ENCODE data around the gene CACNA1F.

CACNA1F gene

DNA sequence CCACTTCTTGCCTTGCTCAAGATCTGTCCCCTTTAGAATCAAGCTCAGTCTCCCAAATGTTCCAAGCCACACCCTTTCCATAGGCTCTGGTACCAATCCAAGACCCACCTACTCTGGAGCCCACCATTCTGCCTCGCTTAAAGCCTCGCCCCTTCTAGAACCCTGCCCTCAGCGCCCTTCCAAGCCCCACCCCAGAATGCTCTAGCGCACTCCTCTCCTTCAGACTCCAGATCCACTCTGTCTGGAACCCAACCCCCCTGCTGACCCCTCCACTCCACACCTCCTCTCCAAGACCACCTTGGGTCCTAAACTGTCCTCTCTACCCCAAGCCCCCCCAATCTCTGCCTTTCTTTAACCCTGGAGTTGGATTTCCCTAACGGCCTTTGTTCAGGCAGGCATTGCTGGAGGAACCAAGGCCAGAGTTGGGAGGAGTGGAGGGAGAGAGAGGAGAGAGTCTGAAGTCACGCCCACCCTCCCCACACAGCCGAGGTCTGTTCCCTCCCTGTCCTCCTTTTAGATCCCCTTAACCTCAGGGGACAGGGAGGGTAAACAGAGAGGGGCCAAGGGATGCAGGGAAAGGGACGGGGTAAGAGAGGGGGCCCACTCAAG lies 44.6 kb downstream of the CACNA1F start:
- no peak for TF ChIP-seq EZH2phosphoT487 (conservative IDR thresholded peaks at IDR 0.05; ENCODE audit: low read length)
- TF ChIP-seq, protein P1, sequence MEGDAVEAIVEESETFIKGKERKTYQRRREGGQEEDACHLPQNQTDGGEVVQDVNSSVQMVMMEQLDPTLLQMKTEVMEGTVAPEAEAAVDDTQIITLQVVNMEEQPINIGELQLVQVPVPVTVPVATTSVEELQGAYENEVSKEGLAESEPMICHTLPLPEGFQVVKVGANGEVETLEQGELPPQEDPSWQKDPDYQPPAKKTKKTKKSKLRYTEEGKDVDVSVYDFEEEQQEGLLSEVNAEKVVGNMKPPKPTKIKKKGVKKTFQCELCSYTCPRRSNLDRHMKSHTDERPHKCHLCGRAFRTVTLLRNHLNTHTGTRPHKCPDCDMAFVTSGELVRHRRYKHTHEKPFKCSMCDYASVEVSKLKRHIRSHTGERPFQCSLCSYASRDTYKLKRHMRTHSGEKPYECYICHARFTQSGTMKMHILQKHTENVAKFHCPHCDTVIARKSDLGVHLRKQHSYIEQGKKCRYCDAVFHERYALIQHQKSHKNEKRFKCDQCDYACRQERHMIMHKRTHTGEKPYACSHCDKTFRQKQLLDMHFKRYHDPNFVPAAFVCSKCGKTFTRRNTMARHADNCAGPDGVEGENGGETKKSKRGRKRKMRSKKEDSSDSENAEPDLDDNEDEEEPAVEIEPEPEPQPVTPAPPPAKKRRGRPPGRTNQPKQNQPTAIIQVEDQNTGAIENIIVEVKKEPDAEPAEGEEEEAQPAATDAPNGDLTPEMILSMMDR (IDR thresholded peaks at IDR 0.05; ENCODE audit: insufficient read depth, low read length, poor library complexity, severe bottlenecking) = no peak
- no peak overlapping the region for H3K27ac ChIP-seq (ENCODE audit: low read depth, low read length)
- H3K9ac ChIP-seq (ENCODE audit: low read length) = no peak overlapping the region
- no peaks in the 10 kb centered on the region for H3K9me3 ChIP-seq (ENCODE audit: insufficient read depth, low read length)
- H3F3A ChIP-seq (ENCODE audit: insufficient read depth) = peaks cover 9% of the 10 kb centered on the region; the same call in 1 of the 2 replicates
- 0 out of 2 replicates have a peak, but pooled peaks cover 7% of the 10 kb centered on the region for H3K79me2 ChIP-seq (ENCODE audit: insufficient read depth, low read length)
- H3K27me3 ChIP-seq (ENCODE audit: low read length) = no peaks in the 10 kb centered on the region
- H2AFZ ChIP-seq (ENCODE audit: low read depth, low read length, severe bottlenecking) = no peak overlapping the region
- H4K20me1 ChIP-seq (ENCODE audit: low read depth, low read length) = no peaks in the 10 kb centered on the region
- H3K36me3 ChIP-seq (ENCODE audit: low read length) = no peaks in the 10 kb centered on the region
- H3K9me2 ChIP-seq (replicated peaks; ENCODE audit: insufficient read depth, low read length) = no peaks in the 10 kb centered on the region
- no peak overlapping the region for H3K4me3 ChIP-seq (ENCODE audit: insufficient read depth, low read length, poor library complexity, severe bottlenecking)
- H3K4me2 ChIP-seq (ENCODE audit: low read depth, low read length, poor library complexity, severe bottlenecking) = no peak overlapping the region

DNA sequence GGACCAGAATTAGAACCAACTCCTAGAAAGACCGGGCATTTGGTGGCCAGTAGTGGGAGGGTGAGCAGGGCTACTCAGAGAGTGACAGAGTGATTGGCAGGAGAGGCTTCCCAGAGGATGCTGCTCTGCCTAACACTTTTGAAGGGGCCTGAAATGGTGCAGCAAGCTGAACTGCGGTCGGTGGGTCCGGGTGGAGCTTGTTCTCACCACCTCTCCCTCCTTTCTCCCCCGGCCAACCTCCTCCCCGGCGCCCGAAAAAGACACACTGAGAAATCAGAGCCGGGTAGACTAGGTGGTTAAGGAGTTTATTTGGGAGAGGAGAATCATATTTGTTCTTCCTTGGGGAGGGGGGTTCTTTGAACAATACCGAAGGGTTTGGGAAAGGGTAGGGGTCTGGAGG lies 45.6 kb downstream of the CACNA1F start:
- Histone ChIP-seq H3F3A (ENCODE audit: insufficient read depth) (peaks cover 9% of the 10 kb centered on the region; the same call in 1 of the 2 replicates), H2AFZ (ENCODE audit: low read depth, low read length, severe bottlenecking) (no peak overlapping the region), H3K9ac (ENCODE audit: low read length) (no peak overlapping the region), H3K27me3 (ENCODE audit: low read length) (no peaks in the 10 kb centered on the region), H3K79me2 (ENCODE audit: insufficient read depth, low read length) (0 out of 2 replicates have a peak, but pooled peaks cover 7% of the 10 kb centered on the region), H3K9me3 (ENCODE audit: insufficient read depth, low read length) (no peaks in the 10 kb centered on the region), H3K4me3 (ENCODE audit: insufficient read depth, low read length, poor library complexity, severe bottlenecking) (no peak overlapping the region), H3K4me2 (ENCODE audit: low read depth, low read length, poor library complexity, severe bottlenecking) (no peak overlapping the region), H4K20me1 (ENCODE audit: low read depth, low read length) (no peaks in the 10 kb centered on the region), H3K9me2 (replicated peaks; ENCODE audit: insufficient read depth, low read length) (no peaks in the 10 kb centered on the region), H3K27ac (ENCODE audit: low read depth, low read length) (no peak overlapping the region), H3K36me3 (ENCODE audit: low read length) (no peaks in the 10 kb centered on the region)
- no peak for TF ChIP-seq EZH2phosphoT487 (conservative IDR thresholded peaks at IDR 0.05; ENCODE audit: low read length)

DNA sequence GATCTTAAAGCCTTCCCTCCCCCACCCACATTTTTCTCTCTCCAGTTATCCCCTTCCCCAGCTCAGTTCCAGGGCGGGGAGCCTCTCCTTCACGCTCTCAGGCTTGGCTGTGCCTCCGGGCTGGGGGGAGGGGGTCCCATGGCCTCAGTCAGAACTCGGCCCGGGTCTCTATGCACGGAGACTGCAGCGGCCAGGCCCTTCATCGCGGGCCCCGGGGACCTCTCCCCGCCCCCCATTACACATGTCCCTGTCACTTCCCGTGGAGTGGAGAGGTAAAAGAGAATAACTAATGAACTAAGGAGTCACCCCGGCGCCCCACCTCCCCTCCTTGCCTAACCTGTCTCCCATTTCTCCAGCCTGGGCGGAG lies 46.1 kb downstream of the CACNA1F start:
- no peak overlapping the region for H3K9ac ChIP-seq (ENCODE audit: low read length)
- no peaks in the 10 kb centered on the region for H3K9me3 ChIP-seq (ENCODE audit: insufficient read depth, low read length)
- H3K36me3 ChIP-seq (ENCODE audit: low read length) = no peaks in the 10 kb centered on the region
- TF ChIP-seq, protein P1 (IDR thresholded peaks at IDR 0.05; ENCODE audit: insufficient read depth, low read length, poor library complexity, severe bottlenecking) = no peak
- TF ChIP-seq EZH2phosphoT487 (conservative IDR thresholded peaks at IDR 0.05; ENCODE audit: low read length) = no peak
- H3F3A ChIP-seq (ENCODE audit: insufficient read depth) = peaks cover 9% of the 10 kb centered on the region; the same call in 1 of the 2 replicates
- no peaks in the 10 kb centered on the region for H4K20me1 ChIP-seq (ENCODE audit: low read depth, low read length)
- H3K9me2 ChIP-seq (replicated peaks; ENCODE audit: insufficient read depth, low read length) = no peaks in the 10 kb centered on the region
- H3K27ac ChIP-seq (ENCODE audit: low read depth, low read length) = no peak overlapping the region
- no peak overlapping the region for H3K4me3 ChIP-seq (ENCODE audit: insufficient read depth, low read length, poor library complexity, severe bottlenecking)
- H2AFZ ChIP-seq (ENCODE audit: low read depth, low read length, severe bottlenecking) = no peak overlapping the region
- H3K27me3 ChIP-seq (ENCODE audit: low read length) = no peaks in the 10 kb centered on the region
- H3K4me2 ChIP-seq (ENCODE audit: low read depth, low read length, poor library complexity, severe bottlenecking) = no peak overlapping the region
- 0 out of 2 replicates have a peak, but pooled peaks cover 7% of the 10 kb centered on the region for H3K79me2 ChIP-seq (ENCODE audit: insufficient read depth, low read length)

Measured in SU-DHL-6 (cell line).